Bronchial epithelial cell (primary cell): Measurements from ENCODE around the gene NWD2. TPM values are rescaled to one million over a fixed set of nuclear protein-coding genes. Genes with fewer than 3 reads are reported as not detected.

ENCODE experiments used
- DNase-seq: peaks from one replicate; pipeline ENCODE4 v3.0.0-alpha.2; 2010; ENCODE audit warnings: low read depth
- FAIRE-seq: peaks from 2 replicates; lab custom pipeline; 2011; peaks lifted over from hg19 to GRCh38; lab: Jason Lieb, UNC
- H3K27me3 ChIP-seq: 2 replicates; pipeline ENCODE4 v1.5.1; 2011; ENCODE audit warnings: low read length; ENCODE audit not compliant: control insufficient read depth, insufficient read depth
- H3K36me3 ChIP-seq: 2 replicates; pipeline ENCODE4 v1.5.1; 2011; ENCODE audit warnings: low read length; ENCODE audit not compliant: control insufficient read depth, insufficient read depth
- H3K4me3 ChIP-seq: 2 replicates; pipeline ENCODE4 v1.5.1; 2011; ENCODE audit warnings: mild to moderate bottlenecking, low read depth, low read length, control low read depth
- CTCF ChIP-seq: IDR thresholded peaks from 2 replicates; pipeline ENCODE4 v1.5.1; 2011; ENCODE audit warnings: mild to moderate bottlenecking, moderate library complexity, low read length, control low read depth, inconsistent platforms; ENCODE audit not compliant: insufficient read depth, severe bottlenecking
- total RNA-seq: library from RNA; depleted of rRNA; stranded (reverse); fragments of >200 nt; gene quantifications from 2 replicates; pipeline ENCODE4 v1.2.1, GENCODE V29; 2014

Gene NWD2
- total RNA-seq, 1 donor from 2014 or later, result 0.26 TPM

- FAIRE-seq (no peak), DNase-seq (no peak)
- no peaks in the 10 kb centered on the region for H3K27me3 ChIP-seq
- H3K36me3 ChIP-seq, result no peaks in the 10 kb centered on the region
- no peak for TF ChIP-seq CTCF
- no peak overlapping the region for H3K4me3 ChIP-seq
Observed at GRCh38 chr4:37324546-37324945, 80.0 kb downstream of the NWD2 start.

- Histone ChIP-seq H3K27me3 (no peaks in the 10 kb centered on the region), H3K36me3 (no peaks in the 10 kb centered on the region), H3K4me3 (no peak overlapping the region)
- FAIRE-seq, result no peak
- no peak for DNase-seq
- no peak for TF ChIP-seq CTCF
Observed at GRCh38 chr4:37326852-37327251, 82.3 kb downstream of the NWD2 start.

GRCh38 chr4:37338972-37339371, 94.4 kb downstream of the NWD2 start:
- DNase-seq, result peak; percentile 15
- Histone ChIP-seq H3K27me3 (no peaks in the 10 kb centered on the region), H3K4me3 (no peak overlapping the region), H3K36me3 (no peaks in the 10 kb centered on the region)
- peak; percentile 28 for FAIRE-seq
- TF ChIP-seq CTCF, result no peak

GRCh38 chr4:37358748-37359147, 114.2 kb downstream of the NWD2 start:
- Histone ChIP-seq H3K36me3 (no peaks in the 10 kb centered on the region), H3K27me3 (peaks cover 1% of the 10 kb centered on the region), H3K4me3 (no peak overlapping the region)
- TF ChIP-seq CTCF, result no peak
- DNase-seq, result peak; percentile 4
- no peak for FAIRE-seq

GRCh38 chr4:37359261-37359660, 114.7 kb downstream of the NWD2 start:
- no peak for DNase-seq
- Histone ChIP-seq H3K36me3 (no peaks in the 10 kb centered on the region), H3K27me3 (peaks cover 1% of the 10 kb centered on the region), H3K4me3 (no peak overlapping the region)
- TF ChIP-seq CTCF, result no peak
- no peak for FAIRE-seq

GRCh38 chr4:37365888-37366287, 121.3 kb downstream of the NWD2 start:
- FAIRE-seq (no peak), DNase-seq (peak; percentile 30)
- Histone ChIP-seq H3K27me3 (no peaks in the 10 kb centered on the region), H3K36me3 (no peaks in the 10 kb centered on the region), H3K4me3 (no peak overlapping the region)
- TF ChIP-seq CTCF, result no peak
